Upper lobe of right lung (tissue), 1 donor: Measurements from ENCODE around the gene LUZP1. TPM values are rescaled to one million over a fixed set of nuclear protein-coding genes. Genes with fewer than 3 reads are reported as not detected.
"Not testable (repeated sequence)": the region's sequence is repeated elsewhere in the genome, so short reads cannot be mapped to it uniquely, and the experiment has no call there.

Experiments used
- ATAC-seq: fragments of 200-7000 bp; cut with Tn5 transposase; one replicate; pipeline ENCODE4 v1.9.1; 2020; ENCODE audit warnings: mild to moderate bottlenecking, moderate library complexity
- DNase-seq: peaks from one replicate; pipeline ENCODE4 v3.0.0-alpha.2; 2020
- H3K27ac ChIP-seq: fragments of 200-600 bp; one replicate; pipeline ENCODE4 v1.8.0; 2022
- H3K27me3 ChIP-seq: fragments of 200-600 bp; one replicate; pipeline ENCODE4 v1.8.0; 2022; ENCODE audit warnings: mild to moderate bottlenecking
- H3K36me3 ChIP-seq: fragments of 200-600 bp; one replicate; pipeline ENCODE4 v1.8.0; 2022
- H3K4me1 ChIP-seq: fragments of 200-600 bp; one replicate; pipeline ENCODE4 v1.8.0; 2022
- H3K4me3 ChIP-seq: fragments of 200-600 bp; one replicate; pipeline ENCODE4 v1.8.0; 2022; ENCODE audit warnings: mild to moderate bottlenecking
- H3K9me3 ChIP-seq: fragments of 200-600 bp; one replicate; pipeline ENCODE4 v1.8.0; 2022
- intact Hi-C: fragments of 100-400 bp; cut with DNase I; formaldehyde crosslinking; loops from one replicate; pipeline ENCODE4 v1.11.0; 2022
- total RNA-seq: library from RNA; stranded (reverse); fragmentation: NEBNext Ultra II Directional; extraction: Animal tissue kit (Norgen Biotek cat#: 25700); gene quantifications from one replicate; pipeline ENCODE4 v1.2.1, GENCODE V29; 2021
- TF ChIP-seq, protein P1 (sequence below): fragments of 200-600 bp; IDR thresholded peaks from one replicate; pipeline ENCODE4 v1.8.0; 2022; ENCODE audit warnings: antibody characterized with exemption
- donor health status: DM: no; HTN: yes; CAD: no; lungs with severe emphysema.

LUZP1 gene
- total RNA-seq, 1 donor from 2014 or later = 36.4 TPM

GRCh38 chr1:23193391-23194118 is 24.9 kb upstream of the LUZP1 start:
- ATAC-seq = no peak
- H3K27me3 ChIP-seq = no peaks in the 10 kb centered on the region
- no peak overlapping the region for H3K27ac ChIP-seq
- no peaks in the 10 kb centered on the region for H3K36me3 ChIP-seq
- DNase-seq = no peak
- H3K4me1 ChIP-seq = no peaks in the 10 kb centered on the region
- H3K9me3 ChIP-seq = no peaks in the 10 kb centered on the region
- TF ChIP-seq, protein P1, sequence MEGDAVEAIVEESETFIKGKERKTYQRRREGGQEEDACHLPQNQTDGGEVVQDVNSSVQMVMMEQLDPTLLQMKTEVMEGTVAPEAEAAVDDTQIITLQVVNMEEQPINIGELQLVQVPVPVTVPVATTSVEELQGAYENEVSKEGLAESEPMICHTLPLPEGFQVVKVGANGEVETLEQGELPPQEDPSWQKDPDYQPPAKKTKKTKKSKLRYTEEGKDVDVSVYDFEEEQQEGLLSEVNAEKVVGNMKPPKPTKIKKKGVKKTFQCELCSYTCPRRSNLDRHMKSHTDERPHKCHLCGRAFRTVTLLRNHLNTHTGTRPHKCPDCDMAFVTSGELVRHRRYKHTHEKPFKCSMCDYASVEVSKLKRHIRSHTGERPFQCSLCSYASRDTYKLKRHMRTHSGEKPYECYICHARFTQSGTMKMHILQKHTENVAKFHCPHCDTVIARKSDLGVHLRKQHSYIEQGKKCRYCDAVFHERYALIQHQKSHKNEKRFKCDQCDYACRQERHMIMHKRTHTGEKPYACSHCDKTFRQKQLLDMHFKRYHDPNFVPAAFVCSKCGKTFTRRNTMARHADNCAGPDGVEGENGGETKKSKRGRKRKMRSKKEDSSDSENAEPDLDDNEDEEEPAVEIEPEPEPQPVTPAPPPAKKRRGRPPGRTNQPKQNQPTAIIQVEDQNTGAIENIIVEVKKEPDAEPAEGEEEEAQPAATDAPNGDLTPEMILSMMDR = no peak
- intact Hi-C loops = loop anchor here (10.0 kb wide), 1 partner anchor 219 kb away; the partner anchor contains the start of gene LACTBL1
- no peak overlapping the region for H3K4me3 ChIP-seq

GRCh38 chr1:23191199-23191598 is 22.5 kb upstream of the LUZP1 start:
- TF ChIP-seq, protein P1 = no peak
- H3K36me3 ChIP-seq = no peaks in the 10 kb centered on the region
- no peak for DNase-seq
- H3K27ac ChIP-seq = no peak overlapping the region
- no peaks in the 10 kb centered on the region for H3K4me1 ChIP-seq
- H3K27me3 ChIP-seq = no peaks in the 10 kb centered on the region
- intact Hi-C loops = loop anchor here (10.0 kb wide), 1 partner anchor 216 kb away; the partner anchor contains the start of gene LACTBL1
- no peak overlapping the region for H3K4me3 ChIP-seq
- no peaks in the 10 kb centered on the region for H3K9me3 ChIP-seq
- ATAC-seq = no peak

- intact Hi-C loops = loop anchor here (5.0 kb wide), 1 partner anchor 92 kb away; no protein-coding TSS in a partner anchor
- H3K27me3 ChIP-seq, H3K27ac ChIP-seq, H3K4me1 ChIP-seq, H3K9me3 ChIP-seq, H3K4me3 ChIP-seq, H3K36me3 ChIP-seq: not testable (repeated sequence)
- peak; percentile 71 for DNase-seq
- ATAC-seq = peak; percentile 80
Measured at GRCh38 chr1:23188936-23189452, 20.3 kb upstream of the LUZP1 start.

DNA sequence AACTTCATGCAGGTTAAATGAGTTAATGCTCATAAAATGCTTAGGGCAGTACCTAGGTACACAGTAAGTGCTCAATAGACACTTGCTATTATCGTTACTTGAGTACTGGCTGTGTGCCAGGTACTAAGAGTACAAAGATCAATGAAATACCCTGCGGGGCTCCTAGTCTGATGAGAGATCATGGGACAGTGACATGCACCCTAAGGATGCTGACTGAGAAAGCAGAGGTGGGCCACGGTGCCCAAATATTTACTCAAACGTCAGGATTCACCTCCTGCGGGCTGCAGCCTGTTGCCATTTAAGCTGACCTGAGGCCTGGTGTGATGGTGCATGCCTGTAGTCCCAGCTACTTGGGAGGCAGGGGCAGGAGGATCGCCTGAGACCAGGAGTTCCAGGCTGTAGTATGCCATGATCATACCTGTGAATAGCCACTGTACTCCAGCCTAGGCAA is 19.8 kb upstream of the LUZP1 start:
- ATAC-seq (no peak), DNase-seq (no peak)
- TF ChIP-seq, protein P1 = no peak
- Histone ChIP-seq H3K36me3 (no peaks in the 10 kb centered on the region), H3K27ac (no peak overlapping the region), H3K4me1 (peaks cover 5% of the 10 kb centered on the region), H3K9me3 (no peaks in the 10 kb centered on the region), H3K4me3 (no peak overlapping the region), H3K27me3 (no peaks in the 10 kb centered on the region)
- intact Hi-C loops = loop anchor here (5.0 kb wide), 1 partner anchor 91 kb away; no protein-coding TSS in a partner anchor

- intact Hi-C loops = loop anchor here (5.0 kb wide), 1 partner anchor 90 kb away; no protein-coding TSS in a partner anchor
- Histone ChIP-seq H3K4me3 (no peak overlapping the region), H3K9me3 (no peaks in the 10 kb centered on the region), H3K27me3 (no peaks in the 10 kb centered on the region), H3K4me1 (peaks cover 5% of the 10 kb centered on the region), H3K27ac (no peak overlapping the region), H3K36me3 (no peaks in the 10 kb centered on the region)
- DNase-seq = no peak
- no peak for ATAC-seq
- TF ChIP-seq, protein P1 = no peak
Measured at GRCh38 chr1:23187637-23188036, 19.0 kb upstream of the LUZP1 start.

DNA sequence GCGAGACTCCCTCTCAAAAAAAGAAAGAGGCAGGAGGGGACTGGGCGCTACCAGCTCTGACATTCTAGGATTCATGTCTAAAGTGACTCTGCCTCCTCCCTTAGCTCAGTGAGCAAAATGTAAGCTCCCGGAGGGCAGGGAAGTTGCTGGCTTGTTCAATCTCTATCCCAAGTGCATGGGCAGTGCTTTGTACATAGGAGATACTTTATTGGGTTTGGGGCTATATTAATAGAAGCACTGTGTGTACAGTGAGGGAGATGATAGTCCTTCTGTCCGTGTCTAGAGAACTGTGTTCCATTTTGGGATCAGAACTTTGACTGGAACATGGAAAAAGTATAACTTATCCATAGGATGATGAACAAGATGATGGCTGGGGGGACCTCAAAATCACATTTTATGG is 16.7 kb upstream of the LUZP1 start:
- Histone ChIP-seq H3K27ac (no peak overlapping the region), H3K4me3 (no peak overlapping the region), H3K27me3 (no peaks in the 10 kb centered on the region), H3K36me3 (no peaks in the 10 kb centered on the region), H3K4me1 (peaks cover 5% of the 10 kb centered on the region), H3K9me3 (no peaks in the 10 kb centered on the region)
- no peak for DNase-seq
- intact Hi-C loops = loop anchor here (5.0 kb wide), 1 partner anchor 88 kb away; no protein-coding TSS in a partner anchor
- TF ChIP-seq, protein P1 = no peak
- ATAC-seq = no peak
